Liver (tissue), 3 donors: ENCODE measurements around the gene LEF1.

Experiments
- ATF3 ChIP-seq: IDR thresholded peaks from 2 replicates; pipeline ENCODE4 v1.6.1; 2016; ENCODE audit warnings: antibody characterized with exemption
- CTCF ChIP-seq: fragments of 150-350 bp; IDR thresholded peaks from 2 replicates; pipeline ENCODE4 v1.5.1; 2017; ENCODE audit warnings: improper control_type of control experiment, low read depth, low read length; ENCODE audit not compliant: missing input control
- EGR1 ChIP-seq, 2 donors: IDR thresholded peaks; 2 replicates each; pipeline ENCODE4 v1.6.1; 2016 to 2018; ENCODE audit warnings: antibody characterized with exemption in 2 of 2, low read depth in 2 of 2
- FOXA1 ChIP-seq: IDR thresholded peaks from 2 replicates; pipeline ENCODE4 v1.6.1; 2016; ENCODE audit warnings: antibody characterized with exemption
- GABPA ChIP-seq, 2 donors: IDR thresholded peaks in 1 of 2; conservative IDR thresholded peaks in 1 of 2; 2 replicates each; pipeline ENCODE4 v1.6.1; 2016; ENCODE audit warnings: antibody characterized with exemption in 2 of 2, mild to moderate bottlenecking in 1 of 2, moderate library complexity in 1 of 2
- JUND ChIP-seq, 2 donors: IDR thresholded peaks; 2 replicates each; pipeline ENCODE4 v1.6.1; 2016; ENCODE audit warnings: antibody characterized with exemption in 2 of 2
- MAX ChIP-seq: IDR thresholded peaks from 2 replicates; pipeline ENCODE4 v1.6.1; 2016; ENCODE audit warnings: antibody characterized with exemption
- NR2F2 ChIP-seq: IDR thresholded peaks from 2 replicates; pipeline ENCODE4 v1.6.1; 2016; ENCODE audit warnings: antibody characterized with exemption
- RAD21 ChIP-seq, 2 donors: IDR thresholded peaks; 2 replicates each; pipeline ENCODE4 v1.6.1; 2016; ENCODE audit warnings: antibody characterized with exemption in 2 of 2, mild to moderate bottlenecking in 2 of 2
- RXRA ChIP-seq, 2 donors: IDR thresholded peaks; 2 replicates each; pipeline ENCODE4 v1.6.1; 2017 to 2018; ENCODE audit warnings: antibody characterized with exemption in 2 of 2, mild to moderate bottlenecking in 1 of 2
- SP1 ChIP-seq: IDR thresholded peaks from 2 replicates; pipeline ENCODE4 v1.6.1; 2018; ENCODE audit warnings: antibody characterized with exemption, mild to moderate bottlenecking
- TAF1 ChIP-seq: conservative IDR thresholded peaks from 2 replicates; pipeline ENCODE4 v1.6.1; 2016; ENCODE audit warnings: antibody characterized with exemption, mild to moderate bottlenecking
- YY1 ChIP-seq: IDR thresholded peaks from 2 replicates; pipeline ENCODE4 v1.6.1; 2016; ENCODE audit warnings: antibody characterized with exemption, mild to moderate bottlenecking
- ZBTB33 ChIP-seq: IDR thresholded peaks from 2 replicates; pipeline ENCODE4 v1.6.1; 2016; ENCODE audit warnings: antibody characterized with exemption
- donor health status: healthy.
- donor health status: healthy.

GRCh38 chr4:108204518-108204917 is 35.8 kb upstream of the LEF1 start:
- TF ChIP-seq YY1 (no peak), CTCF (no peak), JUND (IDR thresholded peaks at IDR 0.05) (no peak), RAD21 (IDR thresholded peaks at IDR 0.05) (no peak), EGR1 (IDR thresholded peaks at IDR 0.05; ENCODE audit: low read depth in 2 of 2) (no peak), MAX (no peak), SP1 (no peak), TAF1 (no peak), NR2F2 (no peak), RXRA (IDR thresholded peaks at IDR 0.05) (no peak), FOXA1 (no peak), ZBTB33 (no peak), GABPA (IDR thresholded peaks at IDR 0.05 in 1 of 2, conservative IDR thresholded peaks at IDR 0.05 in 1 of 2) (no peak), ATF3 (no peak)
